HCT116 (cell line): ENCODE measurements around the gene CRBN. TPM values are rescaled to one million over a fixed set of nuclear protein-coding genes. Genes with fewer than 3 reads are reported as not detected.

Experiments used
- ATAC-seq: fragments of 200-7000 bp; cut with Tn5 transposase; 2 replicates; pipeline ENCODE4 v1.9.1; 2020; ENCODE audit warnings: mild to moderate bottlenecking, moderate library complexity
- BruUV-seq: library from RNA; stranded (reverse); fragments of 400-500 nt; replicated peaks from 2 replicates; lab custom pipeline; 2021; lab: Mats Ljungman, UMichigan
- CTCF ChIA-PET: fragments of 300-600 bp; sonication (Branson Sonifier 250); formaldehyde crosslinking; loops from one replicate; lab custom pipeline; 2021; ENCODE audit warnings: antibody characterized with exemption; lab: Charles Lee
- POLR2A ChIA-PET: fragments of 300-600, 350-600 bp; sonication (Branson Sonifier 250); formaldehyde crosslinking; loops from one replicate; lab custom pipeline; 2021; ENCODE audit warnings: antibody characterized with exemption; lab: Charles Lee
- RAD21 ChIA-PET, 2 experiments: fragments of 300-600 bp; sonication (Branson Sonifier 250); formaldehyde crosslinking; loops; one replicate each; lab custom pipeline; 2023; ENCODE audit warnings: low total read pairs in 2 of 2; ENCODE audit not compliant: uncharacterized antibody in 2 of 2, unreplicated experiment in 2 of 2, low non-redundant PET in 1 of 2; lab: Charles Lee
- DNase-seq: peaks from one replicate; pipeline ENCODE4 v3.0.0-alpha.2; 2010; ENCODE audit warnings: low read depth, low spot score
- H2AFZ ChIP-seq: fragments of 200-600 bp; shearing (Covaris generic), sonication (generic); 2 replicates; pipeline ENCODE4 v1.6.1; 2017; ENCODE audit warnings: low read depth, mixed run types, mixed read lengths, antibody characterized with exemption, low read length; ENCODE audit not compliant: poor library complexity, severe bottlenecking
- H3K27ac ChIP-seq: 2 replicates; pipeline ENCODE4 v1.5.1; 2012; ENCODE audit warnings: low read depth, low read length
- H3K27me3 ChIP-seq: fragments of 200-600 bp; sonication (generic); 2 replicates; pipeline ENCODE4 v1.6.1; 2016; ENCODE audit warnings: mixed run types, low read length, mixed read lengths; ENCODE audit not compliant: insufficient read depth
- H3K36me3 ChIP-seq, 2 experiments: fragments of 200-500 bp in 1 of 2; fragments of 200-600 bp in 1 of 2; sonication (Bioruptor generic) in 1 of 2; sonication (generic) in 1 of 2; 2 replicates each; pipeline versions ENCODE4 v1.5.1 to v1.6.1; 2014 to 2016; ENCODE audit warnings: low read length in 2 of 2, inconsistent platforms in 1 of 2, mixed read lengths in 1 of 2, mixed run types in 1 of 2; ENCODE audit not compliant: insufficient read depth in 2 of 2, control insufficient read depth in 1 of 2
- H3K4me1 ChIP-seq, 2 experiments: fragments of 200-600 bp in 1 of 2; sonication (generic) in 1 of 2; 2 replicates each; pipeline versions ENCODE4 v1.5.1 to v1.6.1; 2012 to 2017; ENCODE audit warnings: low read length in 2 of 2, inconsistent platforms in 1 of 2, mild to moderate bottlenecking in 1 of 2, mixed read lengths in 1 of 2, mixed run types in 1 of 2, moderate library complexity in 1 of 2; ENCODE audit not compliant: insufficient read depth in 2 of 2, control insufficient read depth in 1 of 2
- H3K4me2 ChIP-seq: fragments of 200-600 bp; sonication (generic); 2 replicates; pipeline ENCODE4 v1.6.1; 2017; ENCODE audit warnings: mixed run types, low read length, mixed read lengths
- H3K4me3 ChIP-seq, 2 experiments: fragments of 200-600 bp in 1 of 2; sonication (generic) in 1 of 2; replicated peaks in 1 of 2; 2 replicates each; pipeline ENCODE4 v1.5.1; 2011 to 2016; ENCODE audit warnings: low read length in 2 of 2, control low read depth in 1 of 2, low read depth in 1 of 2, mild to moderate bottlenecking in 1 of 2, mixed read lengths in 1 of 2, mixed run types in 1 of 2
- H3K79me2 ChIP-seq: fragments of 200-600 bp; sonication (generic); 2 replicates; pipeline ENCODE4 v1.6.1; 2017; ENCODE audit warnings: mild to moderate bottlenecking, mixed run types, low read length, moderate library complexity, mixed read lengths; ENCODE audit not compliant: insufficient read depth
- H3K9ac ChIP-seq: fragments of 200-600 bp; sonication (generic); 2 replicates; pipeline ENCODE4 v1.6.1; 2016; ENCODE audit warnings: low read length, mixed read lengths
- H3K9me2 ChIP-seq: fragments of 200-600 bp; sonication (generic), shearing (Covaris generic); 2 replicates; pipeline ENCODE4 v1.6.1; 2017; ENCODE audit warnings: mixed run types, mild to moderate bottlenecking, moderate library complexity; ENCODE audit not compliant: insufficient read depth
- H3K9me3 ChIP-seq, 2 experiments: fragments of 200-500 bp in 1 of 2; fragments of 200-600 bp in 1 of 2; sonication (Bioruptor generic) in 1 of 2; sonication (generic) in 1 of 2; 2 replicates each; pipeline ENCODE4 v1.6.1; 2014 to 2017; ENCODE audit warnings: low read length in 2 of 2, mixed read lengths in 2 of 2, inconsistent platforms in 1 of 2, low read depth in 1 of 2, mild to moderate bottlenecking in 1 of 2, mixed run types in 1 of 2, moderate library complexity in 1 of 2; ENCODE audit not compliant: control insufficient read depth in 1 of 2, insufficient read depth in 1 of 2
- H4K20me1 ChIP-seq: fragments of 200-600 bp; sonication (generic), shearing (Covaris generic); 2 replicates; pipeline ENCODE4 v1.6.1; 2017; ENCODE audit warnings: mixed run types, mild to moderate bottlenecking, moderate library complexity; ENCODE audit not compliant: insufficient read depth
- ATF3 ChIP-seq: IDR thresholded peaks from 2 replicates; pipeline ENCODE4 v1.6.1; 2012
- CBX3 ChIP-seq: IDR thresholded peaks from 2 replicates; pipeline ENCODE4 v1.6.1; 2012; ENCODE audit warnings: low read depth
- EGR1 ChIP-seq: IDR thresholded peaks from 2 replicates; pipeline ENCODE4 v1.6.1; 2012; ENCODE audit warnings: low read depth
- ELF1 ChIP-seq: IDR thresholded peaks from 2 replicates; pipeline ENCODE4 v1.6.1; 2012; ENCODE audit warnings: low read depth, borderline replicate concordance
- EZH2 ChIP-seq: fragments of 200-600 bp; sonication (generic); IDR thresholded peaks from 2 replicates; pipeline ENCODE4 v1.6.1; 2017; ENCODE audit warnings: antibody characterized with exemption, mixed run types
- FOSL1 ChIP-seq: IDR thresholded peaks from 2 replicates; pipeline ENCODE4 v1.6.1; 2012; ENCODE audit warnings: low read depth
- POLR2A ChIP-seq: IDR thresholded peaks from 2 replicates; pipeline ENCODE4 v1.7.0; 2011; ENCODE audit warnings: borderline replicate concordance; ENCODE audit not compliant: insufficient read depth, insufficient read length; ENCODE audit errors: extremely low read depth
- POLR2AphosphoS5 ChIP-seq: IDR thresholded peaks from 2 replicates; pipeline ENCODE4 v1.6.1; 2011; ENCODE audit warnings: mild to moderate bottlenecking, low read depth, low read length, moderate library complexity
- RAD21 ChIP-seq: IDR thresholded peaks from 2 replicates; pipeline ENCODE4 v1.6.1; 2012; ENCODE audit warnings: low read depth, mild to moderate bottlenecking
- SIN3A ChIP-seq: IDR thresholded peaks from 2 replicates; pipeline ENCODE4 v1.6.1; 2012; ENCODE audit warnings: low read depth
- SP1 ChIP-seq: IDR thresholded peaks from 2 replicates; pipeline ENCODE4 v1.6.1; 2012; ENCODE audit warnings: low read depth
- TCF7L2 ChIP-seq: IDR thresholded peaks from 2 replicates; pipeline ENCODE4 v1.7.0; 2011; ENCODE audit warnings: borderline replicate concordance, inconsistent platforms; ENCODE audit not compliant: insufficient read depth, insufficient read length; ENCODE audit errors: extremely low read depth
- YY1 ChIP-seq: IDR thresholded peaks from 2 replicates; pipeline ENCODE4 v1.6.1; 2011; ENCODE audit warnings: low read length, low read depth, moderate library complexity, mild to moderate bottlenecking; ENCODE audit not compliant: insufficient replicate concordance; ENCODE audit errors: extremely low read depth
- ZBTB33 ChIP-seq: IDR thresholded peaks from 2 replicates; pipeline ENCODE4 v1.6.1; 2011; ENCODE audit warnings: mild to moderate bottlenecking, low read length, moderate library complexity; ENCODE audit not compliant: insufficient replicate concordance; ENCODE audit errors: extremely low read depth
- ZFX ChIP-seq: fragments of 450-650 bp; IDR thresholded peaks from 2 replicates; pipeline ENCODE4 v1.6.1; 2017
- ZNF274 ChIP-seq: fragments of 200-500 bp; sonication (Bioruptor generic); IDR thresholded peaks from 2 replicates; pipeline ENCODE4 v1.6.1; 2014; ENCODE audit warnings: mild to moderate bottlenecking, low read depth, low read length, inconsistent platforms
- intact Hi-C: fragments of 100-400 bp; cut with micrococcal nuclease; formaldehyde crosslinking; loops from 2 replicates; pipeline ENCODE4 v1.10.0; 2022
- total RNA-seq: library from RNA; stranded (reverse); gene quantifications from one replicate; pipeline ENCODE4 v1.2.1, GENCODE V29; 2021; ENCODE audit not compliant: unreplicated experiment

Gene CRBN
- total RNA-seq, 1 experiment from 2014 or later = 29.1 TPM

GRCh38 chr3:3165650-3166049, 13.8 kb downstream of the CRBN start:
- no peaks in the 10 kb centered on the region for H3K9me2 ChIP-seq
- ChIA-PET RAD21 (no interaction called here), CTCF (no interaction called here), POLR2A (no interaction called here)
- no peak overlapping the region for H2AFZ ChIP-seq
- peaks cover 13 to 15% of the 10 kb centered on the region in 2 experiments; a peak in 3 of 4 replicates for H3K36me3 ChIP-seq
- intact Hi-C loops = no loop called here
- no peak overlapping the region for H3K4me2 ChIP-seq
- no peaks in the 10 kb centered on the region for H3K9me3 ChIP-seq
- DNase-seq (no peak), ATAC-seq (no peak)
- H3K9ac ChIP-seq = no peak overlapping the region
- no peaks in the 10 kb centered on the region for H3K4me1 ChIP-seq
- no peak for TF ChIP-seq FOSL1
- TF ChIP-seq POLR2AphosphoS5 = no peak
- TF ChIP-seq SP1 = no peak
- no peak for TF ChIP-seq ZNF274
- no peak for TF ChIP-seq SIN3A
- no peak for TF ChIP-seq EGR1
- no peak for TF ChIP-seq CBX3
- no peak for TF ChIP-seq YY1
- no peak for TF ChIP-seq EZH2
- TF ChIP-seq ZFX = no peak
- no peak for TF ChIP-seq ATF3
- no peak for TF ChIP-seq ELF1
- no peak for TF ChIP-seq POLR2A
- TF ChIP-seq TCF7L2 = no peak
- no peak for TF ChIP-seq ZBTB33
- no peak for TF ChIP-seq RAD21
- no peaks in the 10 kb centered on the region for H4K20me1 ChIP-seq
- H3K4me3 ChIP-seq = no peak overlapping the region
- no peaks in the 10 kb centered on the region for H3K27me3 ChIP-seq
- H3K27ac ChIP-seq = no peak overlapping the region
- H3K79me2 ChIP-seq = no peaks in the 10 kb centered on the region
- BruUV-seq = no TSS peak
